ENCODE data around the gene SIGLEC9. TPM values are rescaled to one million over a fixed set of nuclear protein-coding genes. Genes with fewer than 3 reads are reported as not detected.

The SIGLEC9 gene
- total RNA-seq, 2 experiments from 2014 or later = 1.3 to 1.6 TPM

GRCh38 chr19:51091895-51092873 lies 32.5 kb upstream of the SIGLEC9 start:
- Mint-ChIP-seq H3K4me1 (peaks cover 6% of the 10 kb centered on the region), H3K27ac (no peak overlapping the region), H3K27me3 (no peaks in the 10 kb centered on the region), H3K9me3 (no peaks in the 10 kb centered on the region), H3K36me3 (peaks cover 8% of the 10 kb centered on the region), H3K4me3 (no peak overlapping the region)
- DNase-seq = no peak

- Mint-ChIP-seq H3K36me3 (peaks cover 9% of the 10 kb centered on the region), H3K27ac (no peak overlapping the region), H3K4me3 (no peak overlapping the region), H3K4me1 (peaks cover 9% of the 10 kb centered on the region), H3K27me3 (no peaks in the 10 kb centered on the region), H3K9me3 (no peaks in the 10 kb centered on the region)
- DNase-seq = no peak
Measured at GRCh38 chr19:51093101-51093500, 31.6 kb upstream of the SIGLEC9 start.

- Mint-ChIP-seq H3K36me3 (peaks cover 9% of the 10 kb centered on the region), H3K4me3 (no peak overlapping the region), H3K4me1 (peaks cover 9% of the 10 kb centered on the region), H3K27ac (no peak overlapping the region), H3K27me3 (no peaks in the 10 kb centered on the region), H3K9me3 (no peaks in the 10 kb centered on the region)
- DNase-seq = no peak
Measured at GRCh38 chr19:51093510-51094345, 31.0 kb upstream of the SIGLEC9 start.

- Mint-ChIP-seq H3K27me3 (no peaks in the 10 kb centered on the region), H3K4me1 (peaks cover 11% of the 10 kb centered on the region), H3K9me3 (no peaks in the 10 kb centered on the region), H3K36me3 (peaks cover 9% of the 10 kb centered on the region), H3K4me3 (no peak overlapping the region), H3K27ac (no peak overlapping the region)
- peak; percentile 22 for DNase-seq
Measured at GRCh38 chr19:51094696-51095279, 29.9 kb upstream of the SIGLEC9 start.

GRCh38 chr19:51096473-51097165 lies 28.1 kb upstream of the SIGLEC9 start:
- no peaks in the 10 kb centered on the region for H3K27me3 Mint-ChIP-seq
- H3K27ac Mint-ChIP-seq = peak overlapping the region; percentile 1
- no peak overlapping the region for H3K4me3 Mint-ChIP-seq
- H3K9me3 Mint-ChIP-seq = no peaks in the 10 kb centered on the region
- no peak for DNase-seq
- peaks cover 16% of the 10 kb centered on the region for H3K4me1 Mint-ChIP-seq
- peaks cover 9% of the 10 kb centered on the region for H3K36me3 Mint-ChIP-seq

GRCh38 chr19:51097166-51097738 lies 27.5 kb upstream of the SIGLEC9 start:
- Mint-ChIP-seq H3K9me3 (no peaks in the 10 kb centered on the region), H3K36me3 (peaks cover 9% of the 10 kb centered on the region), H3K27ac (peak overlapping the region; percentile 1), H3K27me3 (no peaks in the 10 kb centered on the region), H3K4me3 (no peak overlapping the region), H3K4me1 (peaks cover 19% of the 10 kb centered on the region)
- peak; percentile 70 for DNase-seq

- Mint-ChIP-seq H3K4me1 (peaks cover 23% of the 10 kb centered on the region), H3K4me3 (no peak overlapping the region), H3K27me3 (no peaks in the 10 kb centered on the region)
Measured at GRCh38 chr19:51097796-51098195, 26.9 kb upstream of the SIGLEC9 start.

GRCh38 chr19:51098365-51099046 lies 26.2 kb upstream of the SIGLEC9 start:
- Mint-ChIP-seq H3K36me3 (peaks cover 10% of the 10 kb centered on the region), H3K4me3 (no peak overlapping the region), H3K27ac (no peak overlapping the region), H3K4me1 (peaks cover 23% of the 10 kb centered on the region), H3K9me3 (no peaks in the 10 kb centered on the region), H3K27me3 (no peaks in the 10 kb centered on the region)
- peak; percentile 48 for DNase-seq

More at GRCh38 chr19:51097796-51098195, 26.9 kb upstream of the SIGLEC9 start:
- Mint-ChIP-seq H3K27ac (peak overlapping the region; percentile 10), H3K36me3 (peaks cover 9% of the 10 kb centered on the region), H3K9me3 (no peaks in the 10 kb centered on the region)
- no peak for DNase-seq

GRCh38 chr19:51099047-51099382 lies 25.7 kb upstream of the SIGLEC9 start:
- Mint-ChIP-seq H3K4me3 (peak overlapping the region; percentile 36), H3K27me3 (no peaks in the 10 kb centered on the region)

GRCh38 chr19:51100601-51101000 lies 24.1 kb upstream of the SIGLEC9 start:
- DNase-seq = no peak
- H3K27ac Mint-ChIP-seq = no peak overlapping the region
- H3K36me3 Mint-ChIP-seq = peaks cover 14% of the 10 kb centered on the region
- peaks cover 34% of the 10 kb centered on the region for H3K4me1 Mint-ChIP-seq
- no peak overlapping the region for H3K4me3 Mint-ChIP-seq
- no peaks in the 10 kb centered on the region for H3K9me3 Mint-ChIP-seq
- H3K27me3 Mint-ChIP-seq = no peaks in the 10 kb centered on the region

More at GRCh38 chr19:51099047-51099382, 25.7 kb upstream of the SIGLEC9 start:
- Mint-ChIP-seq H3K9me3 (no peaks in the 10 kb centered on the region), H3K27ac (peak overlapping the region; percentile 58), H3K36me3 (peaks cover 10% of the 10 kb centered on the region), H3K4me1 (peaks cover 23% of the 10 kb centered on the region)
- no peak for DNase-seq

- DNase-seq = no peak
- peaks cover 41% of the 10 kb centered on the region for H3K4me1 Mint-ChIP-seq
- no peaks in the 10 kb centered on the region for H3K9me3 Mint-ChIP-seq
- no peak overlapping the region for H3K27ac Mint-ChIP-seq
- no peaks in the 10 kb centered on the region for H3K27me3 Mint-ChIP-seq
- H3K36me3 Mint-ChIP-seq = peaks cover 20% of the 10 kb centered on the region
- H3K4me3 Mint-ChIP-seq = no peak overlapping the region
Measured at GRCh38 chr19:51101171-51101865, 23.4 kb upstream of the SIGLEC9 start.

- H3K27me3 Mint-ChIP-seq = no peaks in the 10 kb centered on the region
- no peaks in the 10 kb centered on the region for H3K9me3 Mint-ChIP-seq
- H3K4me1 Mint-ChIP-seq = peaks cover 39% of the 10 kb centered on the region
- peaks cover 23% of the 10 kb centered on the region for H3K36me3 Mint-ChIP-seq
- DNase-seq = no peak
- H3K27ac Mint-ChIP-seq = no peak overlapping the region
- no peak overlapping the region for H3K4me3 Mint-ChIP-seq
Measured at GRCh38 chr19:51102991-51103390, 21.7 kb upstream of the SIGLEC9 start.

GRCh38 chr19:51103926-51104341 lies 20.8 kb upstream of the SIGLEC9 start:
- Mint-ChIP-seq H3K36me3 (peaks cover 24% of the 10 kb centered on the region), H3K27ac (no peak overlapping the region), H3K27me3 (no peaks in the 10 kb centered on the region), H3K4me3 (no peak overlapping the region), H3K9me3 (no peaks in the 10 kb centered on the region), H3K4me1 (peaks cover 42% of the 10 kb centered on the region)
- no peak for DNase-seq

Measured in activated naive CD8-positive, alpha-beta T cell treated with anti-CD3 and anti-CD28 coated beads for 36 hours (primary cell).